Measurements from ENCODE around the gene DLGAP1. TPM values are rescaled to one million over a fixed set of nuclear protein-coding genes. Genes with fewer than 3 reads are reported as not detected.

Gene DLGAP1
- polyA plus RNA-seq, 1 experiment = 0.09 TPM

GRCh38 chr18:4399929-4400328 lies 55.2 kb downstream of the DLGAP1 start:
- no peak for DNase-seq (ENCODE audit: low read depth, low spot score)
- ChIA-PET POLR2A (no interaction called here), CTCF (no interaction called here)
- TF ChIP-seq CTCF (IDR thresholded peaks at IDR 0.05; ENCODE audit: low read depth, low read length) = no peak
- Histone ChIP-seq H3K4me3 (ENCODE audit: low read depth, low read length) (no peak overlapping the region), H3K27ac (ENCODE audit: low read depth, low read length) (no peak overlapping the region), H3K9me3 (ENCODE audit: control insufficient read depth, insufficient read depth, low read length) (peaks cover 13% of the 10 kb centered on the region), H3K27me3 (ENCODE audit: control insufficient read depth, insufficient read depth, low read length) (no peaks in the 10 kb centered on the region)

GRCh38 chr18:4394700-4395099 lies 60.4 kb downstream of the DLGAP1 start:
- Histone ChIP-seq H3K4me3 (ENCODE audit: low read depth, low read length) (no peak overlapping the region), H3K9me3 (ENCODE audit: control insufficient read depth, insufficient read depth, low read length) (peaks cover 9% of the 10 kb centered on the region), H3K27me3 (ENCODE audit: control insufficient read depth, insufficient read depth, low read length) (no peaks in the 10 kb centered on the region), H3K27ac (ENCODE audit: low read depth, low read length) (no peak overlapping the region)
- ChIA-PET POLR2A (no interaction called here), CTCF (no interaction called here)
- no peak for DNase-seq (ENCODE audit: low read depth, low spot score)
- TF ChIP-seq CTCF (IDR thresholded peaks at IDR 0.05; ENCODE audit: low read depth, low read length) = no peak

- Histone ChIP-seq H3K9me3 (ENCODE audit: control insufficient read depth, insufficient read depth, low read length) (peaks cover 5% of the 10 kb centered on the region; the same call in 1 of the 2 replicates), H3K4me3 (ENCODE audit: low read depth, low read length) (no peak overlapping the region), H3K27me3 (ENCODE audit: control insufficient read depth, insufficient read depth, low read length) (no peaks in the 10 kb centered on the region), H3K27ac (ENCODE audit: low read depth, low read length) (no peak overlapping the region)
- ChIA-PET POLR2A (no interaction called here), CTCF (no interaction called here)
- DNase-seq (ENCODE audit: low read depth, low spot score) = no peak
- TF ChIP-seq CTCF (IDR thresholded peaks at IDR 0.05; ENCODE audit: low read depth, low read length) = no peak
These were observed 63.2 kb downstream of the DLGAP1 start for GRCh38 chr18:4391859-4392258.

- CTCF ChIA-PET = no interaction called here
- no peaks in the 10 kb centered on the region for H3K9me3 ChIP-seq (ENCODE audit: control insufficient read depth, insufficient read depth, low read length)
These were observed 69.2 kb downstream of the DLGAP1 start for GRCh38 chr18:4385876-4386275.

GRCh38 chr18:4384932-4385331 lies 70.2 kb downstream of the DLGAP1 start:
- Histone ChIP-seq H3K4me3 (ENCODE audit: low read depth, low read length) (no peak overlapping the region), H3K27me3 (ENCODE audit: control insufficient read depth, insufficient read depth, low read length) (no peaks in the 10 kb centered on the region), H3K27ac (ENCODE audit: low read depth, low read length) (no peak overlapping the region), H3K9me3 (ENCODE audit: control insufficient read depth, insufficient read depth, low read length) (no peaks in the 10 kb centered on the region)
- ChIA-PET POLR2A (no interaction called here), CTCF (no interaction called here)
- TF ChIP-seq CTCF (IDR thresholded peaks at IDR 0.05; ENCODE audit: low read depth, low read length) = no peak
- DNase-seq (ENCODE audit: low read depth, low spot score) = no peak

More at GRCh38 chr18:4385876-4386275, 69.2 kb downstream of the DLGAP1 start:
- no peak for TF ChIP-seq CTCF (IDR thresholded peaks at IDR 0.05; ENCODE audit: low read depth, low read length)
- Histone ChIP-seq H3K27me3 (ENCODE audit: control insufficient read depth, insufficient read depth, low read length) (no peaks in the 10 kb centered on the region), H3K4me3 (ENCODE audit: low read depth, low read length) (no peak overlapping the region), H3K27ac (ENCODE audit: low read depth, low read length) (no peak overlapping the region)
- no peak for DNase-seq (ENCODE audit: low read depth, low spot score)
- POLR2A ChIA-PET = no interaction called here

Data from AG04450 (cell line).